ENCODE data around the gene CAMTA1. TPM values are rescaled to one million over a fixed set of nuclear protein-coding genes. Genes with fewer than 3 reads are reported as not detected.

CAMTA1 gene
- total RNA-seq, 1 donor from 2014 or later = 77.6 TPM

DNA sequence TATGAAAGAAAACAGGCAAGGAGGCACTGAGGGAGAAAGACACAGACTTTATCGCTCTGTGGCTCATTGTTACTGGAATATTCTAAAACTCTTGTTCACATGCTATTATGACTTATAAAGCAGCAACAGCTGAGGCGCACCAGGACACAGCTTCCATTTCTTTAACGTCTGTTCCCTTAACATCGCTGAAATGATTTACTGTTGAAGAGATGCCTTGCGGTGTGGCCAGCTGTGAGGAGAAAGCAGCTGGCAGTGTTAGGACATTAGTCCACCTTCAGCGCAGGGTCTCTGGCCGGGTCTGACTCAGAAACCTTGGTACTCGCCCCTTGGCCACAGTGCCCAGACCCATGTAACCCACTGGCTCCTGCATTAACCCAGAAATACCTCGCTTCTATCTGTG lies 995.7 kb downstream of the CAMTA1 start:
- no peaks in the 10 kb centered on the region for H3K27me3 Mint-ChIP-seq (ENCODE audit: low read depth, unreplicated experiment)
- no peak overlapping the region for H2AFZ ChIP-seq (ENCODE audit: low read depth, low read length)
- no peak overlapping the region for H3K4me2 ChIP-seq (ENCODE audit: low read length)
- TF ChIP-seq, protein P1, sequence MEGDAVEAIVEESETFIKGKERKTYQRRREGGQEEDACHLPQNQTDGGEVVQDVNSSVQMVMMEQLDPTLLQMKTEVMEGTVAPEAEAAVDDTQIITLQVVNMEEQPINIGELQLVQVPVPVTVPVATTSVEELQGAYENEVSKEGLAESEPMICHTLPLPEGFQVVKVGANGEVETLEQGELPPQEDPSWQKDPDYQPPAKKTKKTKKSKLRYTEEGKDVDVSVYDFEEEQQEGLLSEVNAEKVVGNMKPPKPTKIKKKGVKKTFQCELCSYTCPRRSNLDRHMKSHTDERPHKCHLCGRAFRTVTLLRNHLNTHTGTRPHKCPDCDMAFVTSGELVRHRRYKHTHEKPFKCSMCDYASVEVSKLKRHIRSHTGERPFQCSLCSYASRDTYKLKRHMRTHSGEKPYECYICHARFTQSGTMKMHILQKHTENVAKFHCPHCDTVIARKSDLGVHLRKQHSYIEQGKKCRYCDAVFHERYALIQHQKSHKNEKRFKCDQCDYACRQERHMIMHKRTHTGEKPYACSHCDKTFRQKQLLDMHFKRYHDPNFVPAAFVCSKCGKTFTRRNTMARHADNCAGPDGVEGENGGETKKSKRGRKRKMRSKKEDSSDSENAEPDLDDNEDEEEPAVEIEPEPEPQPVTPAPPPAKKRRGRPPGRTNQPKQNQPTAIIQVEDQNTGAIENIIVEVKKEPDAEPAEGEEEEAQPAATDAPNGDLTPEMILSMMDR (IDR thresholded peaks at IDR 0.05; ENCODE audit: insufficient read depth, low read depth, low read length) = no peak
- TF ChIP-seq EZH2 (IDR thresholded peaks at IDR 0.05; ENCODE audit: insufficient read depth, low read length) = no peak
- FAIRE-seq (no peak), DNase-seq (ENCODE audit: low read depth) (no peak)
- H3K9me3 Mint-ChIP-seq (ENCODE audit: unreplicated experiment) = no peaks in the 10 kb centered on the region
- no peaks in the 10 kb centered on the region for H3K4me1 Mint-ChIP-seq (ENCODE audit: low read depth, unreplicated experiment)
- no peak overlapping the region for H3K9ac ChIP-seq (ENCODE audit: low read length)
- H3K27ac ChIP-seq (ENCODE audit: low read depth, low read length) = no peak overlapping the region
- peaks cover 4% of the 10 kb centered on the region for H3K79me2 ChIP-seq (ENCODE audit: insufficient read depth, low read length)
- no peak overlapping the region for H3K4me3 ChIP-seq (ENCODE audit: insufficient read depth, low read depth, low read length)
- H4K20me1 ChIP-seq (ENCODE audit: insufficient read depth, low read length) = peaks cover 19% of the 10 kb centered on the region
- H3K36me3 Mint-ChIP-seq (ENCODE audit: low read depth, unreplicated experiment) = peaks cover 8% of the 10 kb centered on the region
- peaks cover 9% of the 10 kb centered on the region for H3K4me1 ChIP-seq (ENCODE audit: insufficient read depth, low read length)
- H3K36me3 ChIP-seq (ENCODE audit: insufficient read depth, low read length) = peaks cover 35% of the 10 kb centered on the region
- H3K27ac Mint-ChIP-seq (ENCODE audit: unreplicated experiment) = no peak overlapping the region
- no peak overlapping the region for H3K4me3 Mint-ChIP-seq (ENCODE audit: unreplicated experiment)
- no peaks in the 10 kb centered on the region for H3K9me3 ChIP-seq (ENCODE audit: insufficient read depth, low read depth, low read length)
- no peaks in the 10 kb centered on the region for H3K27me3 ChIP-seq (ENCODE audit: insufficient read depth, low read length)

DNA sequence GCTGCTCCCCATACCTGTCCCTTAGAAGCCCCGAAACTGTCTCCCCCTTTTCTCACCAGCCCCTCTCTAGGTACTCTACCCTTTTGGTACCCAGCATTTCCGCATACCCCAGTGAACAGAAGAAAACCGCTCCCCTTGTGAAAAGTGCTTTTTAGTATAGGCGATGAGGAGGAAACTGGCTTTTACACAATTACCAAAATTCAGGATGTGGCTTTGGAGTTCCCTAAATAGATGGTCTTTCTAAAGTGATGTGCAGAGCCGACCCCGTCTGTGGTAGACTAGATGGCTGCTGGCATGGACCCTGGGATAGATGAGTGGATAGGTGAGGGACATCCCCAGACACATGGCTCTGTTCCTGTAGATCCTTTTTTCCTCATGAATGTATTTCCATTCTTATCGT lies 996.2 kb downstream of the CAMTA1 start:
- FAIRE-seq (no peak), DNase-seq (ENCODE audit: low read depth) (no peak)
- no peak overlapping the region for H3K4me3 ChIP-seq (ENCODE audit: insufficient read depth, low read depth, low read length)
- Mint-ChIP-seq H3K27ac (ENCODE audit: unreplicated experiment) (no peak overlapping the region), H3K9me3 (ENCODE audit: unreplicated experiment) (no peaks in the 10 kb centered on the region), H3K27me3 (ENCODE audit: low read depth, unreplicated experiment) (no peaks in the 10 kb centered on the region), H3K4me3 (ENCODE audit: unreplicated experiment) (no peak overlapping the region), H3K36me3 (ENCODE audit: low read depth, unreplicated experiment) (peaks cover 8% of the 10 kb centered on the region), H3K4me1 (ENCODE audit: low read depth, unreplicated experiment) (no peaks in the 10 kb centered on the region)
- no peak overlapping the region for H2AFZ ChIP-seq (ENCODE audit: low read depth, low read length)
- H3K36me3 ChIP-seq (ENCODE audit: insufficient read depth, low read length) = peaks cover 35% of the 10 kb centered on the region
- no peaks in the 10 kb centered on the region for H3K27me3 ChIP-seq (ENCODE audit: insufficient read depth, low read length)
- TF ChIP-seq, protein P1 (IDR thresholded peaks at IDR 0.05; ENCODE audit: insufficient read depth, low read depth, low read length) = no peak
- no peak for TF ChIP-seq EZH2 (IDR thresholded peaks at IDR 0.05; ENCODE audit: insufficient read depth, low read length)
- peaks cover 9% of the 10 kb centered on the region for H3K4me1 ChIP-seq (ENCODE audit: insufficient read depth, low read length)
- H3K9ac ChIP-seq (ENCODE audit: low read length) = no peak overlapping the region
- no peak overlapping the region for H3K4me2 ChIP-seq (ENCODE audit: low read length)
- H3K79me2 ChIP-seq (ENCODE audit: insufficient read depth, low read length) = no peaks in the 10 kb centered on the region
- peaks cover 13% of the 10 kb centered on the region for H4K20me1 ChIP-seq (ENCODE audit: insufficient read depth, low read length)
- no peaks in the 10 kb centered on the region for H3K9me3 ChIP-seq (ENCODE audit: insufficient read depth, low read depth, low read length)
- H3K27ac ChIP-seq (ENCODE audit: low read depth, low read length) = no peak overlapping the region

DNA sequence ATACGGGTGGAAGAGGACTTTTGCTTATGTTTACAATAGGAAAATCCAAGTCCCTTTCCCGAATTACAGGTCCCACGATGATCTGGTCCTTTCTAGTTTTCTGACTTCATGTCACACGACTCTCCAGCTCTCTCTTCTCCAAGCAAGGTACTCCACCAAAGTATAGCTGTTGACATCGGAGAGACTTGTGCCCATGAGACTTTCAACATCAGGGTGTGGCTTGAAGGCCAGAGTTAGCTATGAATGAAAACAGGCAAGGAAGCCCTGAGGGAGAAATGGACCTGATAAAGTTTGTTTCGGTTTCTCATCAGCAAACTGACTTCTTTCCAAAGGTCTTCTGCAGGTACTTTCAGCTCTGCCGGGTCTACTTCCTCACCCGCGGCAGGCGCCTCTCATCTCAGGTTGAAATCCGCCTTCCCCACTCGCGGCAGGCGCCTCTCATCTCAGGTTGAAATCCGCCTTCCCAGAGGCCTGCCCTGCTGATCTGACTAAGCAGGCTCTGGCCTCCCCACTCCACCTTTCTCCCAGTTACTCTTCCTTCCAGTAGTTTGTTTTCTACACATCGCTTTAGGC lies 996.8 kb downstream of the CAMTA1 start:
- Mint-ChIP-seq H3K27me3 (ENCODE audit: low read depth, unreplicated experiment) (no peaks in the 10 kb centered on the region), H3K4me3 (ENCODE audit: unreplicated experiment) (no peak overlapping the region), H3K4me1 (ENCODE audit: low read depth, unreplicated experiment) (no peaks in the 10 kb centered on the region), H3K9me3 (ENCODE audit: unreplicated experiment) (no peaks in the 10 kb centered on the region), H3K36me3 (ENCODE audit: low read depth, unreplicated experiment) (peaks cover 4% of the 10 kb centered on the region), H3K27ac (ENCODE audit: unreplicated experiment) (no peak overlapping the region)
- peaks cover 10% of the 10 kb centered on the region for H4K20me1 ChIP-seq (ENCODE audit: insufficient read depth, low read length)
- H3K27me3 ChIP-seq (ENCODE audit: insufficient read depth, low read length) = no peaks in the 10 kb centered on the region
- H3K4me3 ChIP-seq (ENCODE audit: insufficient read depth, low read depth, low read length) = no peak overlapping the region
- H3K9me3 ChIP-seq (ENCODE audit: insufficient read depth, low read depth, low read length) = no peaks in the 10 kb centered on the region
- H3K27ac ChIP-seq (ENCODE audit: low read depth, low read length) = no peak overlapping the region
- no peak overlapping the region for H2AFZ ChIP-seq (ENCODE audit: low read depth, low read length)
- no peak overlapping the region for H3K4me2 ChIP-seq (ENCODE audit: low read length)
- peaks cover 36% of the 10 kb centered on the region for H3K36me3 ChIP-seq (ENCODE audit: insufficient read depth, low read length)
- no peaks in the 10 kb centered on the region for H3K79me2 ChIP-seq (ENCODE audit: insufficient read depth, low read length)
- no peak for DNase-seq (ENCODE audit: low read depth)
- no peak overlapping the region for H3K9ac ChIP-seq (ENCODE audit: low read length)
- no peak for FAIRE-seq
- TF ChIP-seq, protein P1 (IDR thresholded peaks at IDR 0.05; ENCODE audit: insufficient read depth, low read depth, low read length) = no peak
- TF ChIP-seq EZH2 (IDR thresholded peaks at IDR 0.05; ENCODE audit: insufficient read depth, low read length) = no peak
- peaks cover 9% of the 10 kb centered on the region for H3K4me1 ChIP-seq (ENCODE audit: insufficient read depth, low read length)

Data from astrocyte (in vitro differentiated cells and primary cell).